RWPE2 (cell line): ENCODE data around the gene CCDC73.
"Not testable (repeated sequence)": the region's sequence is repeated elsewhere in the genome, so short reads cannot be mapped to it uniquely, and the experiment has no call there.

Experiments
- ATAC-seq: fragments of 200-7000 bp; cut with Tn5 transposase; 3 replicates; pipeline ENCODE4 v1.9.1; 2021; ENCODE audit warnings: low read depth
- DNase-seq: peaks from one replicate; pipeline ENCODE4 v3.0.0-alpha.2; 2020; ENCODE audit warnings: low spot score
- H3K27ac ChIP-seq: fragments of 450-650 bp; 2 replicates; pipeline ENCODE4 v1.5.1; 2017; ENCODE audit warnings: mild to moderate bottlenecking; ENCODE audit not compliant: poor library complexity, severe bottlenecking
- H3K27me3 ChIP-seq: fragments of 250-450 bp; sonication (Bioruptor Pico); 2 replicates; pipeline ENCODE4 v1.5.1; 2021; ENCODE audit warnings: mild to moderate bottlenecking, moderate library complexity; ENCODE audit not compliant: insufficient read depth, poor library complexity, severe bottlenecking
- H3K36me3 ChIP-seq: fragments of 250-450 bp; sonication (Bioruptor Pico); 2 replicates; pipeline ENCODE4 v1.5.1; 2020; ENCODE audit warnings: low read depth, mild to moderate bottlenecking, moderate library complexity
- H3K4me1 ChIP-seq: fragments of 250-450 bp; sonication (Bioruptor Pico); 2 replicates; pipeline ENCODE4 v1.5.1; 2021; ENCODE audit warnings: mild to moderate bottlenecking, moderate library complexity; ENCODE audit not compliant: insufficient read depth, poor library complexity, severe bottlenecking
- H3K4me3 ChIP-seq: fragments of 250-450 bp; sonication (Bioruptor Pico); 2 replicates; pipeline ENCODE4 v1.5.1; 2021; ENCODE audit warnings: mild to moderate bottlenecking, moderate library complexity; ENCODE audit not compliant: severe bottlenecking
- H3K9me3 ChIP-seq: fragments of 250-450 bp; sonication (Bioruptor Pico); 2 replicates; pipeline ENCODE4 v1.5.1; 2021; ENCODE audit warnings: mild to moderate bottlenecking, moderate library complexity; ENCODE audit not compliant: severe bottlenecking
- TF ChIP-seq, protein P1 (sequence below): fragments of 450-650 bp; IDR thresholded peaks from one replicate; pipeline ENCODE4 v1.5.1; 2017; ENCODE audit warnings: mild to moderate bottlenecking, moderate library complexity; ENCODE audit not compliant: poor library complexity, severe bottlenecking

CCDC73 gene

DNA sequence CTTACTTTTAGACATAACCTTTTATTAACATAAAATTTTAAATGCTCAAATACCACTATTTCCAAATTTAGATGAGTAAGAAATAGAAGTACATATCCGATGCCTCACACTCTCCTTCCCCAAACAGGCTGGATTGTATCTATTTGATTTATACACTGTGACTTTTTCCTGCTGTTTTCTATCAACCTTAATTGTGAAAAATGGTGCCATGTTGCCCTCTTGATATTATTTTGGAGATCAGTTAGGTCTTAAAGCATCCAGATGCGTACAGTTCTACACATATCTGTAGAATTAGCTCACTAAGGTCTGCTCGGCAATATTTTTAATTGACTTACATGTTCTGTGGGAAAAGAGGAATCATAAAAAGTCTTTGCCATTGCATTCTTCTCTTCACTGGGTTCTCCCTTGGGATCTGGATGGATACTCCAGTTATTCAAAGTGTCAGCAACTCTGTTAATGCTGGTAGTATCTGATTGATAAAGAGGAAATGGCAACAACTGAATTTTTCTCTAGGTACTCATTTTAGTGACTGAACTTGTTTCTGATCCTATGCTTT, 183.6 kb downstream of the CCDC73 start:
- no peaks in the 10 kb centered on the region for H3K9me3 ChIP-seq
- H3K4me3 ChIP-seq: no peak overlapping the region
- peaks cover 6% of the 10 kb centered on the region; the same call in 1 of the 2 replicates for H3K36me3 ChIP-seq
- ATAC-seq: no peak
- TF ChIP-seq, protein P1, sequence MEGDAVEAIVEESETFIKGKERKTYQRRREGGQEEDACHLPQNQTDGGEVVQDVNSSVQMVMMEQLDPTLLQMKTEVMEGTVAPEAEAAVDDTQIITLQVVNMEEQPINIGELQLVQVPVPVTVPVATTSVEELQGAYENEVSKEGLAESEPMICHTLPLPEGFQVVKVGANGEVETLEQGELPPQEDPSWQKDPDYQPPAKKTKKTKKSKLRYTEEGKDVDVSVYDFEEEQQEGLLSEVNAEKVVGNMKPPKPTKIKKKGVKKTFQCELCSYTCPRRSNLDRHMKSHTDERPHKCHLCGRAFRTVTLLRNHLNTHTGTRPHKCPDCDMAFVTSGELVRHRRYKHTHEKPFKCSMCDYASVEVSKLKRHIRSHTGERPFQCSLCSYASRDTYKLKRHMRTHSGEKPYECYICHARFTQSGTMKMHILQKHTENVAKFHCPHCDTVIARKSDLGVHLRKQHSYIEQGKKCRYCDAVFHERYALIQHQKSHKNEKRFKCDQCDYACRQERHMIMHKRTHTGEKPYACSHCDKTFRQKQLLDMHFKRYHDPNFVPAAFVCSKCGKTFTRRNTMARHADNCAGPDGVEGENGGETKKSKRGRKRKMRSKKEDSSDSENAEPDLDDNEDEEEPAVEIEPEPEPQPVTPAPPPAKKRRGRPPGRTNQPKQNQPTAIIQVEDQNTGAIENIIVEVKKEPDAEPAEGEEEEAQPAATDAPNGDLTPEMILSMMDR: no peak
- H3K4me1 ChIP-seq: no peaks in the 10 kb centered on the region
- no peaks in the 10 kb centered on the region for H3K27me3 ChIP-seq
- H3K27ac ChIP-seq: no peak overlapping the region
- no peak for DNase-seq

DNA sequence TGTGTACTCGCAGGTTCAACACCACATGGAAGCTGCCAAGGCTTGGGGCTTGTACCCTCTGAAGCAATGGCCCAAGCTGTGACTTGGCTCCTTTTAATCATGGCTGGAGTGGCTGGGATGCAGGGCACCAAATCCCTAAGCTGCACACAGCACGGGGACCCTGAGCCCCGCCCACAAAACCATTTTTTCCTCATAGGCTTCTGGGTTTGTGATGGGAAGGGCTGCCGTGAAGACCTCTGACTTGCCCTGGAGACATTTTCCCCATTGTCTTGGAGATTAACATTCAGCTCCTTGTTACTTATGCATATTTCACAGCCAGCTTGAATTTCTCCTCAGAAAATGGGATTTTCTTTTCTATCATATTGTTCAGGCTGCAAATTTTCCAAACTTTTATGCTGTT, 185.6 kb downstream of the CCDC73 start:
- H3K4me1 ChIP-seq, DNase-seq, H3K4me3 ChIP-seq, H3K9me3 ChIP-seq, H3K27ac ChIP-seq, H3K27me3 ChIP-seq, ATAC-seq: not testable (repeated sequence)
- H3K36me3 ChIP-seq: peaks cover 23% of the 10 kb centered on the region

DNA sequence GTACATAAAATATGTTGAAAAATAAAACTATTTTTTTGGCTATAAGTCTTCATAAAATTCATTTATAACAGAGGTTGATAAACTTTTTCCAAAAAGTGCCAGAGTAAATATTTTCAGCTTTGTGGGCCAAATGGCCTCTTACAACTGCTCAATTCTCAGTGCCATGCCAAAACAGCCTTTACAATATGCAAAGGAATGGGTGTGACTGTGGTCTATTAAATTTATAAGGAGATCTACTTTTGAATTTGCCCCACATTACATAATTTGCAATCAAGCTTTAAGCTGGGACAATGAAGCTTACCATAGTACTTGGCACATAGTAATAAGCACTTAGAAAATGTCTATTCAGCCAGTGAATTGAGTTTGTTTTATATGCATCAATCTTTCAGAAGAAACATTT, 188.2 kb downstream of the CCDC73 start:
- Histone ChIP-seq H3K9me3 (no peaks in the 10 kb centered on the region), H3K36me3 (peaks cover 49% of the 10 kb centered on the region), H3K27ac (no peak overlapping the region), H3K4me3 (no peak overlapping the region), H3K4me1 (no peaks in the 10 kb centered on the region), H3K27me3 (no peaks in the 10 kb centered on the region)
- ATAC-seq (no peak), DNase-seq (no peak)
- TF ChIP-seq, protein P1: no peak

DNA sequence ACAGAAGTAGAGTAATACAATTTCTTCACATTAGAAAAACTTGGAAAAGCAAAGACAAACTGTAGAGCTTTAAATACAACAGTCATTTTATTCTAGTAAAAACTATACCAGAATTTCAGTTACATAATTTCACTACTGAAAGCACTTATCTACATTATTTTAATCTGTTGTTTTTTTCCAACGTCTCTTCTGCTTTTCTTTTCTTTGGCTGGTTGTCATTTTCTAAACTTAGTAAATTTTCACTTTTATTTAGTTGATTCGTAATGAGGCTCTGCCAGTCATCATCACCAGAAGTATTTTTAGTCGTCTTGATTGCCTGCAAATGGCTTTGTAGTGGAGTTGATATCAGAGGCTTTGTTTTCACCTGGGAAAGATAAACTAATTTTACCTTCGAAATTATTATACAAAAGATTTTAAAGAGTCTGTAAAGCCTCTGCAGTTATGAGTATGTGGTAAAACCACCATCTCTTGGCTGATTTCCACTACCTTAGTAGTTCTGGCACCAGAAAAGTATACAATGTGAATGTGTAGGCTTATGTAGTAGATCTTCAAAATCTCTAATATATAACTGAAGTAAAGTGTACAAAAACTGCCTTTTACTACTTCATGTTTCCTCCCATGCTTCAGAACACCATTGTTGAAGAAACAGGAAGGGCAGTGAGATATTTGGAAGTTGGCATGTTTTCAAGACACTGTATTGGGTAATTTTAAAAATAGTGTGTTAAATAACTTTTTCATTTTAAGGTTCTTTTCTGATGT, 191.6 kb downstream of the CCDC73 start:
- DNase-seq: no peak
- peaks cover 83% of the 10 kb centered on the region for H3K36me3 ChIP-seq
- no peaks in the 10 kb centered on the region for H3K9me3 ChIP-seq
- H3K27me3 ChIP-seq: no peaks in the 10 kb centered on the region
- no peak overlapping the region for H3K4me3 ChIP-seq
- no peaks in the 10 kb centered on the region for H3K4me1 ChIP-seq
- H3K27ac ChIP-seq: no peak overlapping the region
- no peak for ATAC-seq
- TF ChIP-seq, protein P1: no peak

DNA sequence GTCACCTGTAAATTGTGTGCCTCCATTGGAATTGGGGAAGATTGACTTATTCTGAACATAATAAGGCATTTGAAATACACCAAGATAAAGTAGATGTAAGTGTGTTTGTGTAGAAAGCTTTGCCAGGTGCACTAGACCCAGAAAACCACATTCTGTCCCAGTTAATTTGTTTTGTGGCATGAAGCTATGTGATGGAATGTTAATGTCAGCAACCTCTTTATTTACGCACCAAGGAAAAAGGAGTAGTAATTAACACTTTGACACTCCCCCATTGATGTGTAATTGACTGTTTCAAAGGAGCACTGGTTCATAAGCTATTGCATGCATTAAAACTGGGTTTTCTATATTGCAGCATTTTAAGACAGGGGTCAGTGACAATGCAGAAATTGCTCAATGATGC, 196.5 kb downstream of the CCDC73 start:
- TF ChIP-seq, protein P1: no peak
- H3K36me3 ChIP-seq: peaks cover 97% of the 10 kb centered on the region
- H3K27me3 ChIP-seq: no peaks in the 10 kb centered on the region
- no peaks in the 10 kb centered on the region for H3K4me1 ChIP-seq
- H3K27ac ChIP-seq: no peak overlapping the region
- DNase-seq (no peak), ATAC-seq (no peak)
- no peak overlapping the region for H3K4me3 ChIP-seq
- no peaks in the 10 kb centered on the region for H3K9me3 ChIP-seq

DNA sequence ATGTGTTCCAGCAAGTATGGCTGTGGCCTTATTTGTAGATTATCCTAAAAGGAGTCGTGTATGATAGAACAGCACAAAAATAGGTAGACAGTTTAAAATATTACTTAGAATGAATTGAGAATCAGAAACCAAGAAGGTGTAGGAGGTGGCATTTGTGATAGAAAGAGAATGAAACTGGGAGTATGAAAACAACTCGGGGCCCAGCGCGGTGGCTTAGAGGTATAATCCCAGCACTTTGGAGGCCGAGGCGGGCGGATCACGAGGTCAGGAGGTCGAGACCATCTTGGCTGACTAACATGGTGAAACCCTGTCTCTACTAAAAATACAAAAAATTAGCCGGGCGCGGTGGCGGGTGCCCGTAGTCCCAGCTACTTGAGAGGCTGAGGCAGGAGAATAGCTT, 198.3 kb downstream of the CCDC73 start:
- not testable (repeated sequence) for H3K27ac ChIP-seq, H3K4me3 ChIP-seq, H3K9me3 ChIP-seq, H3K27me3 ChIP-seq, DNase-seq, ATAC-seq, H3K4me1 ChIP-seq
- peaks cover 97% of the 10 kb centered on the region for H3K36me3 ChIP-seq
